ENCODE data around the gene SOHLH1.

Gene SOHLH1

DNA sequence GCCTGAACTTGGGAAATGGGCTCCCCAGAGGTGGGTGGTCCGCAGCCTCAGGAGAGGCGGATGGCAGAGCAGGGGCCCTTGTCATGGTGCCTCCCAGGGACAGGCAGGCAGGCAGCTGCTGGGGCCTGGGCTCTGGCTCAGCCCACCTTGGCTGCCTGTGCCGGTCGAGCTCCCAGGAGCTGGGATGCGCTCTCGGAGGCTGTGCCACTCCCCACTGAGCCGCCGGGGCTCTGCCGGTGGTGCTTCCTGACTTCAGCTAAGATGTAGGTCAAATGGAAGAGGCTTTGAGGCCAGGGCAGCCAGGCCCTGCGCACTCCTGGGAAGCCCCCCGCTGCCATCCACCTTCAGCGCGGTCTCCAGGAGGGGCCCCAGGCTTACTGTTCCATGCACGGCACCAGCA, 43.7 kb upstream of the SOHLH1 start:
- no peaks in the 10 kb centered on the region for H3K79me2 ChIP-seq (ENCODE audit: low read length)
- no peaks in the 10 kb centered on the region for H3K36me3 ChIP-seq (replicated peaks; ENCODE audit: low read depth, low read length)
- TF ChIP-seq, protein P1, sequence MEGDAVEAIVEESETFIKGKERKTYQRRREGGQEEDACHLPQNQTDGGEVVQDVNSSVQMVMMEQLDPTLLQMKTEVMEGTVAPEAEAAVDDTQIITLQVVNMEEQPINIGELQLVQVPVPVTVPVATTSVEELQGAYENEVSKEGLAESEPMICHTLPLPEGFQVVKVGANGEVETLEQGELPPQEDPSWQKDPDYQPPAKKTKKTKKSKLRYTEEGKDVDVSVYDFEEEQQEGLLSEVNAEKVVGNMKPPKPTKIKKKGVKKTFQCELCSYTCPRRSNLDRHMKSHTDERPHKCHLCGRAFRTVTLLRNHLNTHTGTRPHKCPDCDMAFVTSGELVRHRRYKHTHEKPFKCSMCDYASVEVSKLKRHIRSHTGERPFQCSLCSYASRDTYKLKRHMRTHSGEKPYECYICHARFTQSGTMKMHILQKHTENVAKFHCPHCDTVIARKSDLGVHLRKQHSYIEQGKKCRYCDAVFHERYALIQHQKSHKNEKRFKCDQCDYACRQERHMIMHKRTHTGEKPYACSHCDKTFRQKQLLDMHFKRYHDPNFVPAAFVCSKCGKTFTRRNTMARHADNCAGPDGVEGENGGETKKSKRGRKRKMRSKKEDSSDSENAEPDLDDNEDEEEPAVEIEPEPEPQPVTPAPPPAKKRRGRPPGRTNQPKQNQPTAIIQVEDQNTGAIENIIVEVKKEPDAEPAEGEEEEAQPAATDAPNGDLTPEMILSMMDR (IDR thresholded peaks at IDR 0.05; ENCODE audit: low read depth, low read length), result no peak
- no peak for TF ChIP-seq EZH2phosphoT487 (IDR thresholded peaks at IDR 0.05; ENCODE audit: low read depth)
- no peak overlapping the region for H3K4me2 ChIP-seq (ENCODE audit: low read length)
- no peak overlapping the region for H3K4me3 ChIP-seq (ENCODE audit: low read length)
- no peaks in the 10 kb centered on the region for H3K4me1 ChIP-seq (ENCODE audit: low read length)
- H3K27ac ChIP-seq (ENCODE audit: low read length), result no peak overlapping the region
- no peak overlapping the region for H3K9ac ChIP-seq (ENCODE audit: low read length)
- H2AFZ ChIP-seq (ENCODE audit: low read depth, low read length), result no peak overlapping the region
- H4K20me1 ChIP-seq (ENCODE audit: insufficient read depth, low read length), result no peaks in the 10 kb centered on the region
- no peaks in the 10 kb centered on the region for H3K9me3 ChIP-seq (ENCODE audit: insufficient read depth, low read length)
- peaks cover 3% of the 10 kb centered on the region; the same call in 1 of the 2 replicates for H3K27me3 ChIP-seq (ENCODE audit: low read depth, low read length)

DNA sequence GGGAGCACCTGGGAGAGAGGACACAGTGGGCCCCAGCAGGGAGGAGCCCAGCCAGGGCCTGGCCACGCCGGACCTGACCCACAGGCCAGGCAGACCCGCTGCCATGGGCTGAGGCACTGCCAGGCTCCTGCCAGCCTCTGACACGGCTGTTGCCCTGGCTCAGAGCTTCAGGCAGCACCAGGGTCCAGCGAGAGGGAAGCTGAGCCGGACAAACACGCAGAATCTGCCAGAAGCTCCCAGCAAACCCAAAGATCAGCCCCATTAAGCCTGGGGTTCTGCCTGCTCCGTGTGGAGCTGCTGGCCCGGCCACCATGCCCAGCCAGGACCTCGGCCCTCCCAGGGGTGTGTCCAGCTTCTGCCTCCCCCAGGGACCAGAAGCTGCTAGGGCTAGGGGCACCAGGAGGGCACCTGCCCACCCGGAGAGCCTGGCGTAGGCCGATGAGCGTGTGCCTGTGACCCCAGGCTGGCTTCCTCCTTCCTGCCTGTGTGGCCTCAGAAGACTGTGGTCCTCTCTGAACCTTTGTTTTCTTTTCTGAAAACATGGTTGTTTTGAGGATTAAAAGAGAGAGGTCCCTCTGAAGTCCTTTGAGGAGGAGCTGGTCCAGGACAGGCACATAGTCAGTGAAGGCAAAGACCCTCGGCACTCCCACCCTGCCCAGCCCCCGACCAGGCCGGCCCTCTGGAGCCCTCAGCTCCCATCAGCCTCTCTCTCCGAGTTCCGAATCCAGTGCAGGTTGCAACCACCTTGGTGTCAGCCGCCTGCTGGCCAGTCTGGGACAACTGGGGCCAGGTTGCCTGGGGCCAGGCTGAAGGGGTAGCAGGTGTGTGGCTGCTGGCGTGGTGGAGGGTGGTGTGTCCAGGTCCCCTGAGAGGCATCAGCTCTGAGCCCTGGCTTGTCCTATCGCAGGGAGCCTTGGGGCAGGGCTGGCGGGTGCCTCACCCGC, 42.3 kb upstream of the SOHLH1 start:
- TF ChIP-seq EZH2phosphoT487 (IDR thresholded peaks at IDR 0.05; ENCODE audit: low read depth), result no peak
- Histone ChIP-seq H3K36me3 (replicated peaks; ENCODE audit: low read depth, low read length) (no peaks in the 10 kb centered on the region), H3K79me2 (ENCODE audit: low read length) (no peaks in the 10 kb centered on the region), H3K27ac (ENCODE audit: low read length) (no peak overlapping the region), H3K27me3 (ENCODE audit: low read depth, low read length) (peaks cover 3% of the 10 kb centered on the region; the same call in 1 of the 2 replicates), H3K9ac (ENCODE audit: low read length) (no peak overlapping the region), H2AFZ (ENCODE audit: low read depth, low read length) (no peak overlapping the region), H3K9me3 (ENCODE audit: insufficient read depth, low read length) (no peaks in the 10 kb centered on the region), H3K4me2 (ENCODE audit: low read length) (no peak overlapping the region), H3K4me1 (ENCODE audit: low read length) (no peaks in the 10 kb centered on the region), H4K20me1 (ENCODE audit: insufficient read depth, low read length) (no peaks in the 10 kb centered on the region), H3K4me3 (ENCODE audit: low read length) (no peak overlapping the region)

DNA sequence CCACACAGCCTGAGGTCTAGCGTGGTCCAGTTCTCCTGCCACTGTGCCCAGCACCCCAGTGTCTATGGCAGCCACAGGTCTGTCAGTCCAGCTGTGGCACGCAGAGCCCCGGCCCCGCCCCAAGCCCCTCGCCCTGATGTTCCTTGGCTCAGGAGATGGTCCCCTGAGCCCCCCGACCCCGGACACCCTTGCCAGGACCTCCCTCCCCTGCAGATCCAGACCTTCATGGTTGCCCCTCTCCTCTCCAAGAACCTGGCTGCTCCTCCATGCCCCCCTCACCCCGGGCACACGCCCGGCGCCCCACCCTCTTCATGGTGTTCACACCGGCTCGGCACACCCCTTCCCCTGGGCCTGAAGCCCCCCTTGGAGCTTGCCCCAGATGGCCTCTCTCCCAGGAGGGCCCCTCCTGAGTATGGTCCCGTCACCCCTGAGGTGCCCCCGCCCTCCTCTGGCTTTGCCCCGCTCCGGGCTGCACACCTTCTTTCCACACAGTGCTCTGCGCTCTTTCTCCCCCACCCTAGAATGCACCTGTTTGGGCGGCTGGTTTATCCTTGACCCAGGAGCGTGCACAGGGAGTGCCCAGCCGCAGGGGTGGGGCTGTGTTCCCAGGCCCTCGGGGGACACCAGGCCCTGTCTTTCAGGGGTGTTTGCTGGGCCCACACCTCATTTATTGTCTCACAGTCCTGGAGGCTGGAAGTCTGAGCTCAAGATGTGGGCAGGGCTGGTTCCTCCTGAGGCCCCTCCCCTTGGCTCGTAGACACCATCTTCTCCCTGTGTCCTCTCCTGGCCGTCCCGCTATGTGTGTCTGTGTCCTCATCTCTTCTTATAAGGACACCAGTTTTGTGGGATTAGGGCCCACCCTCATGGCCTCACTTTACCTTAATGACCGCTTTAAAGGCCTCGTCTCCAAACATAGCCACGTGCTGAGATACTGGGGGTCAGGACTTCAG, 40.3 kb upstream of the SOHLH1 start:
- H3K4me1 ChIP-seq (ENCODE audit: low read length), result no peaks in the 10 kb centered on the region
- no peak overlapping the region for H3K4me2 ChIP-seq (ENCODE audit: low read length)
- no peaks in the 10 kb centered on the region for H3K36me3 ChIP-seq (replicated peaks; ENCODE audit: low read depth, low read length)
- no peaks in the 10 kb centered on the region for H3K9me3 ChIP-seq (ENCODE audit: insufficient read depth, low read length)
- H3K27me3 ChIP-seq (ENCODE audit: low read depth, low read length), result peaks cover 3% of the 10 kb centered on the region; the same call in 1 of the 2 replicates
- H3K27ac ChIP-seq (ENCODE audit: low read length), result no peak overlapping the region
- TF ChIP-seq, protein P1 (IDR thresholded peaks at IDR 0.05; ENCODE audit: low read depth, low read length), result no peak
- TF ChIP-seq EZH2phosphoT487 (IDR thresholded peaks at IDR 0.05; ENCODE audit: low read depth), result no peak
- no peak overlapping the region for H2AFZ ChIP-seq (ENCODE audit: low read depth, low read length)
- no peak overlapping the region for H3K9ac ChIP-seq (ENCODE audit: low read length)
- no peaks in the 10 kb centered on the region for H3K79me2 ChIP-seq (ENCODE audit: low read length)
- no peak overlapping the region for H3K4me3 ChIP-seq (ENCODE audit: low read length)
- H4K20me1 ChIP-seq (ENCODE audit: insufficient read depth, low read length), result no peaks in the 10 kb centered on the region

DNA sequence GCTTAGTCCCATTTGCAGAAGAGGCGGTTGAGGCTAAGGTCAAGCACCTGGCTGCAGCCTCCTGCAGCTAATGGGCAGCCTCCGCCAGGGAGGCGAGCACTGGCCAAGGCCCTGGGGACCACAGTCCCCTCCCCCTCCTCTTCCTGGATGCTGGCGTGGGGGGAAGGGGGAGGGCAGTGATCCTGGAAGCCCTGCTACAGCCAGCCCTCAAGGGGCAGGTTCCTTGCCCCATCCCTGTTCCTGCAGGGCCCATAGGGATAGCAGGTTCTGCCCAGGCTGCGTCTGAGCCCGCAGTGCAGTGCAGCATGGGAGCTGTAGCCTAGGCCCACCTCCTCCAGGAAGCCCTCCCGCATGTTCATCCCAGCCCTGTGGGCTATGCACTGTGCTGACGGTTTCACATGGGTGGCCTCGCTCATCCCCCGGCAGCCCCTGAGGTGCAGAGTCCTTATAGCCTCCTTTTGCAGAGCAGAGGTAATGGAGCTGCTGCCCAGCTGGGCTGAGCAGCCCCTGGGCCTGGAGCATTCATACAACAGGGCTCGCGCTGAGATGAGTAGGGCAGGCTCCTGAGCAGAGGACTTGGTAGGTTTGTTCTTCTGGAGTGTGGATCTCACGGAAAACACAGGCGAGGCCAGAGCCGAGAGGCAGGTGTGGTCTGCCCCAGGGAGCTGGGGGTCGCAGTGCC, 38.7 kb upstream of the SOHLH1 start:
- no peak overlapping the region for H2AFZ ChIP-seq (ENCODE audit: low read depth, low read length)
- no peaks in the 10 kb centered on the region for H3K9me3 ChIP-seq (ENCODE audit: insufficient read depth, low read length)
- H3K4me1 ChIP-seq (ENCODE audit: low read length), result no peaks in the 10 kb centered on the region
- H3K9ac ChIP-seq (ENCODE audit: low read length), result no peak overlapping the region
- H3K4me2 ChIP-seq (ENCODE audit: low read length), result no peak overlapping the region
- H3K4me3 ChIP-seq (ENCODE audit: low read length), result no peak overlapping the region
- no peaks in the 10 kb centered on the region for H3K79me2 ChIP-seq (ENCODE audit: low read length)
- no peaks in the 10 kb centered on the region for H4K20me1 ChIP-seq (ENCODE audit: insufficient read depth, low read length)
- no peak overlapping the region for H3K27ac ChIP-seq (ENCODE audit: low read length)
- no peak for TF ChIP-seq EZH2phosphoT487 (IDR thresholded peaks at IDR 0.05; ENCODE audit: low read depth)
- TF ChIP-seq, protein P1 (IDR thresholded peaks at IDR 0.05; ENCODE audit: low read depth, low read length), result no peak
- H3K36me3 ChIP-seq (replicated peaks; ENCODE audit: low read depth, low read length), result no peaks in the 10 kb centered on the region
- peaks cover 3% of the 10 kb centered on the region; the same call in 1 of the 2 replicates for H3K27me3 ChIP-seq (ENCODE audit: low read depth, low read length)
